ENCODE results near the gene FAM118B.

GRCh38 chr11:126282736-126283591, 71.4 kb downstream of the FAM118B start, which contains the start of gene TIRAP:
- TF ChIP-seq, protein P1, sequence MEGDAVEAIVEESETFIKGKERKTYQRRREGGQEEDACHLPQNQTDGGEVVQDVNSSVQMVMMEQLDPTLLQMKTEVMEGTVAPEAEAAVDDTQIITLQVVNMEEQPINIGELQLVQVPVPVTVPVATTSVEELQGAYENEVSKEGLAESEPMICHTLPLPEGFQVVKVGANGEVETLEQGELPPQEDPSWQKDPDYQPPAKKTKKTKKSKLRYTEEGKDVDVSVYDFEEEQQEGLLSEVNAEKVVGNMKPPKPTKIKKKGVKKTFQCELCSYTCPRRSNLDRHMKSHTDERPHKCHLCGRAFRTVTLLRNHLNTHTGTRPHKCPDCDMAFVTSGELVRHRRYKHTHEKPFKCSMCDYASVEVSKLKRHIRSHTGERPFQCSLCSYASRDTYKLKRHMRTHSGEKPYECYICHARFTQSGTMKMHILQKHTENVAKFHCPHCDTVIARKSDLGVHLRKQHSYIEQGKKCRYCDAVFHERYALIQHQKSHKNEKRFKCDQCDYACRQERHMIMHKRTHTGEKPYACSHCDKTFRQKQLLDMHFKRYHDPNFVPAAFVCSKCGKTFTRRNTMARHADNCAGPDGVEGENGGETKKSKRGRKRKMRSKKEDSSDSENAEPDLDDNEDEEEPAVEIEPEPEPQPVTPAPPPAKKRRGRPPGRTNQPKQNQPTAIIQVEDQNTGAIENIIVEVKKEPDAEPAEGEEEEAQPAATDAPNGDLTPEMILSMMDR (IDR thresholded peaks at IDR 0.05) = no peak
- TF ChIP-seq ZFX (IDR thresholded peaks at IDR 0.05; ENCODE audit: borderline replicate concordance) = no peak

All from 22Rv1 (cell line).